ENCODE measurements around the gene ERICH6B. TPM values are rescaled to one million over a fixed set of nuclear protein-coding genes. Genes with fewer than 3 reads are reported as not detected.

ERICH6B gene
- total and polyA plus RNA-seq, 10 of the 15 experiments (the other 5 are each of a cell fraction or from before 2014, with no cell fraction given), result 0.27 to 0.75 (median 0.33) TPM; not detected in 7

GRCh38 chr13:45601680-45602079 is 13.9 kb downstream of the ERICH6B start:
- 82% methylated on average over 2 of the region's 2 CpGs for WGBS (ENCODE audit: insufficient coverage, insufficient replicate concordance, low lambda C conversion rate, missing lambda C conversion rate)
- ATAC-seq, result no peak
- in situ Hi-C loops (cut with MboI), result no loop called here

GRCh38 chr13:45598597-45598996 is 16.9 kb downstream of the ERICH6B start:
- H4K20me1 ChIP-seq (ENCODE audit: control insufficient read depth, insufficient read depth), result no peaks in the 10 kb centered on the region
- no peaks in the 10 kb centered on the region for H3K36me3 ChIP-seq (ENCODE audit: control insufficient read depth in 2 of 2, insufficient read depth in 2 of 2, low read length in 1 of 2)
- DNase-seq (ENCODE audit: low read depth, low spot score) (no peak), FAIRE-seq (no peak), ATAC-seq (no peak)
- no peak overlapping the region for H2AFZ ChIP-seq (ENCODE audit: control insufficient read depth, low read depth, low read length)
- BruUV-seq (replicated peaks), result no TSS peak
- no peak for TF ChIP-seq RELA (IDR thresholded peaks at IDR 0.05; ENCODE audit: borderline replicate concordance, partially characterized antibody)
- TF ChIP-seq CBX5 (IDR thresholded peaks at IDR 0.05; ENCODE audit: low read depth), result no peak
- TF ChIP-seq YBX1 (IDR thresholded peaks at IDR 0.05), result no peak
- no peak for TF ChIP-seq DPF2 (IDR thresholded peaks at IDR 0.05)
- TF ChIP-seq, protein P1, sequence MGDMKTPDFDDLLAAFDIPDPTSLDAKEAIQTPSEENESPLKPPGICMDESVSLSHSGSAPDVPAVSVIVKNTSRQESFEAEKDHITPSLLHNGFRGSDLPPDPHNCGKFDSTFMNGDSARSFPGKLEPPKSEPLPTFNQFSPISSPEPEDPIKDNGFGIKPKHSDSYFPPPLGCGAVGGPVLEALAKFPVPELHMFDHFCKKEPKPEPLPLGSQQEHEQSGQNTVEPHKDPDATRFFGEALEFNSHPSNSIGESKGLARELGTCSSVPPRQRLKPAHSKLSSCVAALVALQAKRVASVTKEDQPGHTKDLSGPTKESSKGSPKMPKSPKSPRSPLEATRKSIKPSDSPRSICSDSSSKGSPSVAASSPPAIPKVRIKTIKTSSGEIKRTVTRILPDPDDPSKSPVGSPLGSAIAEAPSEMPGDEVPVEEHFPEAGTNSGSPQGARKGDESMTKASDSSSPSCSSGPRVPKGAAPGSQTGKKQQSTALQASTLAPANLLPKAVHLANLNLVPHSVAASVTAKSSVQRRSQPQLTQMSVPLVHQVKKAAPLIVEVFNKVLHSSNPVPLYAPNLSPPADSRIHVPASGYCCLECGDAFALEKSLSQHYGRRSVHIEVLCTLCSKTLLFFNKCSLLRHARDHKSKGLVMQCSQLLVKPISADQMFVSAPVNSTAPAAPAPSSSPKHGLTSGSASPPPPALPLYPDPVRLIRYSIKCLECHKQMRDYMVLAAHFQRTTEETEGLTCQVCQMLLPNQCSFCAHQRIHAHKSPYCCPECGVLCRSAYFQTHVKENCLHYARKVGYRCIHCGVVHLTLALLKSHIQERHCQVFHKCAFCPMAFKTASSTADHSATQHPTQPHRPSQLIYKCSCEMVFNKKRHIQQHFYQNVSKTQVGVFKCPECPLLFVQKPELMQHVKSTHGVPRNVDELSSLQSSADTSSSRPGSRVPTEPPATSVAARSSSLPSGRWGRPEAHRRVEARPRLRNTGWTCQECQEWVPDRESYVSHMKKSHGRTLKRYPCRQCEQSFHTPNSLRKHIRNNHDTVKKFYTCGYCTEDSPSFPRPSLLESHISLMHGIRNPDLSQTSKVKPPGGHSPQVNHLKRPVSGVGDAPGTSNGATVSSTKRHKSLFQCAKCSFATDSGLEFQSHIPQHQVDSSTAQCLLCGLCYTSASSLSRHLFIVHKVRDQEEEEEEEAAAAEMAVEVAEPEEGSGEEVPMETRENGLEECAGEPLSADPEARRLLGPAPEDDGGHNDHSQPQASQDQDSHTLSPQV (IDR thresholded peaks at IDR 0.05), result no peak
- ChIA-PET CTCF (no interaction called here), SMC1A (ENCODE audit: uncharacterized antibody, unreplicated experiment) (no interaction called here), POLR2A (no interaction called here), RAD21 (ENCODE audit: unreplicated experiment) (no interaction called here)
- H3K4me1 ChIP-seq (ENCODE audit: control insufficient read depth, insufficient read depth, low read length), result no peaks in the 10 kb centered on the region
- no peak overlapping the region for H3K9ac ChIP-seq (ENCODE audit: control insufficient read depth, insufficient read depth, low read length)
- intact Hi-C loops (cut with micrococcal nuclease; ENCODE audit: unreplicated experiment), result no loop called here
- no peak overlapping the region for H3K27ac ChIP-seq (ENCODE audit: control insufficient read depth, insufficient read depth)
- no peak overlapping the region for H3K4me2 ChIP-seq (ENCODE audit: control insufficient read depth, insufficient read depth)
- no peaks in the 10 kb centered on the region for H3K79me2 ChIP-seq (ENCODE audit: control insufficient read depth, insufficient read depth, low read length)
- H3K27me3 ChIP-seq (replicated peaks in 1 of 2; ENCODE audit: control insufficient read depth in 2 of 2, insufficient read depth in 2 of 2, low read length in 1 of 2), result peaks cover 0 to 2% of the 10 kb centered on the region in 2 experiments; a peak in 2 of 4 replicates
- 16% methylated on average over 4 of the region's 4 CpGs for WGBS (ENCODE audit: insufficient coverage, insufficient replicate concordance, low lambda C conversion rate, missing lambda C conversion rate)
- in situ Hi-C loops (cut with MboI), result no loop called here
- H3K4me3 ChIP-seq, result no peak overlapping the region
- no peaks in the 10 kb centered on the region for H3K9me3 ChIP-seq (replicated peaks; ENCODE audit: control insufficient read depth, insufficient read depth, low read length)

More at GRCh38 chr13:45601680-45602079, 13.9 kb downstream of the ERICH6B start:
- Histone ChIP-seq H3K79me2 (ENCODE audit: control insufficient read depth, insufficient read depth, low read length) (no peaks in the 10 kb centered on the region), H4K20me1 (ENCODE audit: control insufficient read depth, insufficient read depth) (no peaks in the 10 kb centered on the region), H3K4me3 (no peak overlapping the region), H3K9me3 (replicated peaks; ENCODE audit: control insufficient read depth, insufficient read depth, low read length) (no peaks in the 10 kb centered on the region), H3K4me1 (ENCODE audit: control insufficient read depth, insufficient read depth, low read length) (no peaks in the 10 kb centered on the region), H3K27me3 (replicated peaks in 1 of 2; ENCODE audit: control insufficient read depth in 2 of 2, insufficient read depth in 2 of 2, low read length in 1 of 2) (peaks cover 0 to 2% of the 10 kb centered on the region in 2 experiments; a peak in 2 of 4 replicates), H3K9ac (ENCODE audit: control insufficient read depth, insufficient read depth, low read length) (no peak overlapping the region), H2AFZ (ENCODE audit: control insufficient read depth, low read depth, low read length) (no peak overlapping the region), H3K27ac (ENCODE audit: control insufficient read depth, insufficient read depth) (no peak overlapping the region), H3K36me3 (ENCODE audit: control insufficient read depth in 2 of 2, insufficient read depth in 2 of 2, low read length in 1 of 2) (no peaks in the 10 kb centered on the region), H3K4me2 (ENCODE audit: control insufficient read depth, insufficient read depth) (no peak overlapping the region)
- FAIRE-seq (no peak), DNase-seq (ENCODE audit: low read depth, low spot score) (no peak)
- no peak for TF ChIP-seq SMAD5 (IDR thresholded peaks at IDR 0.05; ENCODE audit: low read depth)
- ChIA-PET RAD21 (ENCODE audit: unreplicated experiment) (no interaction called here), POLR2A (no interaction called here), SMC1A (ENCODE audit: uncharacterized antibody, unreplicated experiment) (interaction anchor here (1.2 kb wide), 1 partner anchor 22 kb away, joined by 4 read pairs; no protein-coding TSS in a partner anchor), CTCF (interaction anchor here (0.6 to 1.0 kb wide), 3 partner anchors 22 to 231 kb away, joined by 3 read pairs; no protein-coding TSS in a partner anchor)
- intact Hi-C loops (cut with micrococcal nuclease; ENCODE audit: unreplicated experiment), result no loop called here
- BruUV-seq (replicated peaks), result no TSS peak
